ENCODE results near the gene CRTC1. TPM values are rescaled to one million over a fixed set of nuclear protein-coding genes. Genes with fewer than 3 reads are reported as not detected.
A peak's percentile ranks its signal among the peaks of the same experiment; 100 is the strongest.

The CRTC1 gene
- total RNA-seq, 1 donor from 2014 or later = 0.79 TPM

- no peak for DNase-seq (ENCODE audit: low read depth in 2 of 2)
These were observed 60.4 kb downstream of the CRTC1 start for GRCh38 chr19:18743784-18744418.

GRCh38 chr19:18745012-18745735 is 61.7 kb downstream of the CRTC1 start:
- DNase-seq (ENCODE audit: low read depth in 2 of 2) = no peak

GRCh38 chr19:18745931-18746330 is 62.5 kb downstream of the CRTC1 start:
- DNase-seq (ENCODE audit: low read depth in 2 of 2) = no peak

- DNase-seq (ENCODE audit: low read depth in 2 of 2) = peak in 1 of 2 donors; percentile 20
These were observed 63.2 kb downstream of the CRTC1 start for GRCh38 chr19:18746401-18747325.

GRCh38 chr19:18749362-18750231 is 66.1 kb downstream of the CRTC1 start:
- no peak for DNase-seq (ENCODE audit: low read depth in 2 of 2)

- no peak for DNase-seq (ENCODE audit: low read depth in 2 of 2)
These were observed 67.0 kb downstream of the CRTC1 start for GRCh38 chr19:18750295-18750970.

- no peak for DNase-seq (ENCODE audit: low read depth in 2 of 2)
These were observed 68.1 kb downstream of the CRTC1 start for GRCh38 chr19:18751571-18751970.

- no peak for DNase-seq (ENCODE audit: low read depth in 2 of 2)
These were observed 71.0 kb downstream of the CRTC1 start for GRCh38 chr19:18754501-18754900.

- DNase-seq (ENCODE audit: low read depth in 2 of 2) = no peak
These were observed 73.4 kb downstream of the CRTC1 start for GRCh38 chr19:18756896-18757295.

- DNase-seq (ENCODE audit: low read depth in 2 of 2) = no peak
These were observed 76.0 kb downstream of the CRTC1 start for GRCh38 chr19:18759304-18759994.

- DNase-seq (ENCODE audit: low read depth in 2 of 2) = no peak
These were observed 76.5 kb downstream of the CRTC1 start for GRCh38 chr19:18759995-18760426.

GRCh38 chr19:18760440-18761383 is 77.2 kb downstream of the CRTC1 start:
- DNase-seq (ENCODE audit: low read depth in 2 of 2) = no peak

- DNase-seq (ENCODE audit: low read depth in 2 of 2) = no peak
These were observed 78.1 kb downstream of the CRTC1 start for GRCh38 chr19:18761531-18762110.

GRCh38 chr19:18762125-18763023 is 78.9 kb downstream of the CRTC1 start:
- peak; percentile 32 to 68 for DNase-seq (ENCODE audit: low read depth in 2 of 2)

GRCh38 chr19:18763674-18764590 is 80.5 kb downstream of the CRTC1 start:
- peak; percentile 59 to 71 for DNase-seq (ENCODE audit: low read depth in 2 of 2)

- DNase-seq (ENCODE audit: low read depth in 2 of 2) = no peak
These were observed 81.1 kb downstream of the CRTC1 start for GRCh38 chr19:18764591-18765051.
